ENCODE data around the gene RNF181.
"Not testable (repeated sequence)": the region's sequence is repeated elsewhere in the genome, so short reads cannot be mapped to it uniquely, and the experiment has no call there.

RNF181 gene

DNA sequence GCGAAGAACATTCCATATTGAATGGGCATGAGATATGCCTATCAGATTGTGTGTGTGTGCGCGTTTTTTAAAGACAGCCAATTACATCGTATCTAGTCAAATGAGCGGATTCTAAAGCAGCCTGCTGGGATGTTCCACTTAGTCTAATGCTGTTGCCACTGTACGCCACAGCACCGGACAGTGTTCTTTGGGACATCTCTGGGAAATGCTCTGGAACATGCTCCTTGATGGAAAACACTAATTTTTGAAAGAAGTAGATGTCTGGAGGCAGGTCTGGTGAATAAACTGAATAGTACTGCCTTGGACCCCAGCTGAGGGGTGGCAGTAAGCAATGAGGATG lies 10.5 kb downstream of the RNF181 start:
- H3K27ac ChIP-seq = peak overlapping the region in 1 of 2 donors; percentile 77

GRCh38 chr2:85607268-85608215 lies 12.0 kb downstream of the RNF181 start:
- H3K4me3 ChIP-seq = no peak overlapping the region
- DNase-seq (ENCODE audit: low spot score) = no peak
- no peak for TF ChIP-seq CTCF (IDR thresholded peaks at IDR 0.05)
- H3K27ac ChIP-seq = peak overlapping the region in 1 of 2 donors; percentile 28

More for the DNA sequence above, 10.5 kb downstream of the RNF181 start:
- TF ChIP-seq CTCF (IDR thresholded peaks at IDR 0.05) = no peak
- peak overlapping the region; percentile 87 for H3K4me3 ChIP-seq
- DNase-seq (ENCODE audit: low spot score) = no peak

DNA sequence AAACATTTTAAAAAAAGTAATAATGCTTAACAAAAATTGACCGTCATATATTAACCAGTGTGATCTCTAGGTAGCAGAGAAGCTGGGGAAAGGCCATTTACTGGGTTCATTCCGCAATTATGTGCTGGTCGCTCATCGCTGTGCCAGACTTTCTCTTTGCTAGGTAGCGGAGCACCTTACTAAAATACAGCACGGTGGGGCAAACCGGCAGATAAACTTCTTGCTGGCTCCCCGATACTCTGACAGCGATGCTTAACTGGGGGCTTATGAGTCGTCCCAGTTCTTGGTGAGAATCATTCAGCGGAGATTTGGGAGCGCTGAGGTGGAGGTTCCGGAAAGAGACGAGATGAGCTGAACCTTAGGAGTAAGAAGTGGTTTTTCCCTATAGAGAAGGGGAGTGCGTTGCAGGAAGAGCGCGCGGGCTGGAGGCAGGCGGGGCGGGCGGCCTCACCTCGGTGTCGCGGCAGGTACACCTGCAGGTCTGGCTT lies 15.7 kb downstream of the RNF181 start:
- Histone ChIP-seq H3K4me3 (peak overlapping the region; percentile 99), H3K27ac (peak overlapping the region; percentile 79 to 93)
- TF ChIP-seq CTCF (IDR thresholded peaks at IDR 0.05) = no peak
- no peak for DNase-seq (ENCODE audit: low spot score)

DNA sequence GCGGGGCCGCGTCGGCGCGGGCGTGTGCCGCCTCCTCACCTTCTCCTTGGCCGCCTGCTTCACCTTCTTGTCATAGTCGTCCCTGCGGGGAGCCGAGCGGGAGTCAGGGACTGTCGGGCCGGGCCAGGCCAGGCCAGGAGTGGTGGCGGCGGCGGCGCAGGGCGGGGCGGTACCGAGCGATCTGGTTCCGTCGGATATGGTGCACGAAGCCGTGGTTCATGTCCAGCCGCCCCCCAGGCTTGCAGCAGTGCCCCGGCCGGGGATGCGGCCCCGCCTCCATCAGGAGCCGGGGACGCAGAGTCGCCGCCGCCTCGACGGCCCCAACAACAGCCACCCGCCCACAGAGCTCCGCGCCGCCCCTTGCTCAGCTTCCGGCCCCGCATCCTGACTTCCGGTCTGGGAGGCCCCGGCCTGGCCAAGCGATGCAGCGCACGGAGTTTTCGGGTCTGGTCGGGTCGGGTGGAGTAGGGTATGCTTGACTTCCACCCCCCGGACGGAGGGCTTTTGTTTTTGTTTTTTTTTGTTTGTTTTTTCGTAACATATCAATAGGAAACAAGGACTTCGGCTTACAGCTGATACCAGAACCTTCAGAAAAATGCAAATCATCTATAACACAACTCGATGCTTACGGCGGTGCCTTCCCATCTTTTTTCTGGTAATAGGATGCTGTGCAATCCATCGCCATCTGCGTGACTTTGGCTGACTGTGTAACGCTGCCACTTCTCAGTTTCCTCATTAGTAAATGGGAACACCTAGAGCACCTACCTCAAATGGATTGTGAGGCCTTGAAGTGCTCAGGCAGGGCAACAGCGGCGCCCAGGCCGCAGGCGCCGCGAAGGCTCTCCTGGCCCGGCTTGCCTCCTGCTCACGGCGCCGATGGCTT lies 16.4 kb downstream of the RNF181 start, which contains the start of gene C2orf68:
Gene C2orf68, minus strand, starts transcription at position 362 of the 883 bp plus-strand sequence. Its CDS starts 82 bp downstream, at position 280.
- peak; percentile 92 for DNase-seq (ENCODE audit: low spot score)
- peak within 1 kb of the TSS; percentile 79 to 93 for H3K27ac ChIP-seq
- H3K4me3 ChIP-seq = peak within 1 kb of the TSS; percentile 99
- no peak for TF ChIP-seq CTCF (IDR thresholded peaks at IDR 0.05)

DNA sequence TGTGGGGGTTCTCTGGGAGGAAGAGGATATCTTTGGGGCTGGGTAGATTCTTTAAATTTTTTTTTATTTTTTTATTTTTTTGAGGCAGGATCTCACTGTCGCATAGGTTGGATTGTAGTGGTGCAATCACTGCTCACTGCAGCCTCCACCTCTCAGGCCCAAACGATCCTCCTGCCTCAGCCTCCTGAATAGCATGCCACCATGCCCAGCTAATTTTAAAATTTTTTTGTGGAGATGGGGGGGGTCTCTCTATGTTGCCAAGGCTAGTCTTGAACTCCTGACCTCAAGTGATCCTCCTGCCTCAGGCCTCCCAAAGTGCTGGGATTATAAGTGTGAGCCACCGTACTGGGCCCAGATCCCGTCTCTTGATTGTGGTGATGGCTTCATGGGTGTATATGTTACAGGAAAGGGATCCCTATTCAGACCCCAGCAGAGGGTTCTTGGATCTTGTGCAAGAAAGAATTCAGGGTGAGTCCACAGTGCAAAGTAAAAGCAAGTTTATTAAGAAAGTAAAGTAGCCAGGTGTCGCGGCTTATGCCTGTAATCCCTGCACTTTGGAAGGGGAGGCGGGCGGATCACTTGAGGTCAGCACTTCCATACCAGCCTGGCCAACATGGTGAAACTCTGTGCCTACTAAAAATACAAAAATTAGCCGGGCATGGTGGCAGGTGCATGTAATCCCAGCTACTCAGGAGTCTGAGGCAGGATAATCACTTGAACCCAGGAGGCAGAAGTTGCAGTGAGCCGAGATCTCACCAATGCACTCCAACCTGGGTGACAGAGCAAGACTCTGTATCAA lies 18.4 kb downstream of the RNF181 start:
- TF ChIP-seq CTCF (IDR thresholded peaks at IDR 0.05) = no peak
- no peak overlapping the region for H3K27ac ChIP-seq
- no peak for DNase-seq (ENCODE audit: low spot score)
- no peak overlapping the region for H3K4me3 ChIP-seq

GRCh38 chr2:85614757-85615156 lies 19.2 kb downstream of the RNF181 start:
- not testable (repeated sequence) for DNase-seq (ENCODE audit: low spot score); H3K27ac ChIP-seq; H3K4me3 ChIP-seq
